Stimulated activated CD4-positive, alpha-beta T cell treated with anti-CD3 and anti-CD28 coated beads, Interleukin-12 subunit alpha, Interleukin-12 subunit beta, amount 100 ng/mL, for 48 hours (primary cell): ENCODE results near the gene DHRS13.
A peak's percentile ranks its signal among the peaks of the same experiment; 100 is the strongest.
"Not testable (repeated sequence)": the region's sequence is repeated elsewhere in the genome, so short reads cannot be mapped to it uniquely, and the experiment has no call there.

Source experiments
- DNase-seq, 3 donors: peaks; one replicate each; pipeline ENCODE4 v3.0.0-alpha.2; 2020; ENCODE audit warnings: low read depth in 2 of 3, low spot score in 1 of 3

The DHRS13 gene

DNA sequence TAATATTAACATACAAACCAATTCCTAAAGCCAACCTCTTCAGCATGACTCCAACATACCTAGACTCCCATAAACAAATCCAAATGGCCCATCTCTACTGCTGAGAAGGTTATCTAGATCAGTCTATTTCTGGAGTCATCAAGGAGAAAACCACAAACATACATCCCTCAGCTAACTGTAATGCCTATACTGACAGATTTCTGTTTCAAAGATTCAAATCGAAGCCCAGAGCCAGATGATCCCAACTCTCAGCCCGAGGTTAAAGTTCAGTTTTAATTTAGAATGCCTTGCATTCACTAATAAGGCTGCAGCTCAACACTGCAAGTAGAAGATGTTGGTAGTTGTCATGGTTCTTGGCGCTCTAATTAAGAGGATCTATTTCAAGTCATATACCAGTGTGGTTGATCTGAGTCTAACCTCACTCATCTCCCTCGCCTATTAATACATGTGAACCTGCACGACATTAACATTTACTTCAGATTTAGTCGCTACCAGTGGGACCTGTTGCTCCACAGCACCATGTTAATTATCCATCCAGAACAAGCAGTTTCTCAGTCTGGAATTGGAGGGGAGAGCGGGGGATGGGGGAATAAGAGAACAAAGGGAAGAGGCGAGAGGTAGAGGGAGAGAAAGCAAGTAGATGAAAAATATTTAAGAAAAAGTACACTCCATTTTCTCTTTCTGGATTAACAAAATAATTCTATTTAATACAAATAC is 33.0 kb upstream of the DHRS13 start:
- DNase-seq: no peak

DNA sequence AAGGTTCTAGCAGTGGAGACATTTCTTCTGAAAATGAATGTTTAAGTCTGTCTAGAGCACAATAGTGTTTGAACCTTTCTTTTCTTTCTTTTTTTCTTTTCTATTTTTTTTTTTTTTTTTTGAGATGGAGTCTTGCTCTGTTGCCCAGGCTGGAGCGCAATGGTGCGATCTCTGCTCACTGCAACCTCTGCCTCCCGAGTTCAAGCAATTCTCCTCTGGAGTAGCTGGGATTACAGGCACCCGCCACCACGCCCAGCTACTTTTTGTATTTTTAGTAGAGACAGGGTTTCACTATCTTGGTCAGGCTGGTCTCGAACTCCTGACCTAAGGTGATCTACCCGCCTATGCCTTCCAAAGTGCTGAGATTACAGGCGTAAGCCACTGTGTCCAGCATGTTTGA is 31.6 kb upstream of the DHRS13 start:
- DNase-seq: not testable (repeated sequence)

DNA sequence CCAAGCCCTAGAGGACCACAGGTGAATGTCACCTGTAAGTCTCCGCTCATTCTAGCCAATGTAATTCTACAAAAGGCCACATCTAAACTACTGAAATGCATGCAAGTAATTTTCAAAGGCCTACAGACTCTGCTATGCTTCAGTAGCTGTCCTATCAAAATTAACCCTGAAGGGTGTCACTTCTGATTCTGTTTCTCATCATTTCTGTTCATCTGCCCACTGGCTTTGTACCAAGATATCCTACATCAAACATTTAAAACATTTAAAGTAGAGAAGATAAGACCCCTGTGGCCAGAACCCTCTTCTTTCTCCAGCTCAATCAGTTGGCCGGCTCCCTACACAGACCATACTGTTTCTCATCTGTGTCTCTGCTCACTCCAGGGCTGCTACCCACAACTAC is 26.9 kb upstream of the DHRS13 start:
- no peak for DNase-seq

DNA sequence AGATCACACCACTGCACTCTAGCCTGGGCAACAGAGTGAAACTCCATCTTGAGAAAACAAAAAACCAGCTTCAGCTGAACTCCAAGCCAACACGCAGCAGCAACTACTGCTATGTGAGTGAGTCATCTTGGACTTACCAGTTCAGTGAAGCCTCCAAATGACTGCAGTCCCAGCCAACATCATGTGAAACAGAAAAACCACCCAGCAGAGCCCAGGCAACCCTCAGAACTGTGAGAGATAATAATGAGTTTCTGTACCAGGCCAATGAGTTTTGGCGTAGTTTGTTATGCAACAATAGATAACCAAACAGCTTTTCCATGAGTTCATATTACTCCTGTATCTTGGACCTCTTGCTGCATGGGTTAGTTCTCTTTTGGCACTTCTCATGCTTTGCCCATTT is 25.2 kb upstream of the DHRS13 start:
- peak in 2 of 3 donors; percentile 10 to 29 for DNase-seq

DNA sequence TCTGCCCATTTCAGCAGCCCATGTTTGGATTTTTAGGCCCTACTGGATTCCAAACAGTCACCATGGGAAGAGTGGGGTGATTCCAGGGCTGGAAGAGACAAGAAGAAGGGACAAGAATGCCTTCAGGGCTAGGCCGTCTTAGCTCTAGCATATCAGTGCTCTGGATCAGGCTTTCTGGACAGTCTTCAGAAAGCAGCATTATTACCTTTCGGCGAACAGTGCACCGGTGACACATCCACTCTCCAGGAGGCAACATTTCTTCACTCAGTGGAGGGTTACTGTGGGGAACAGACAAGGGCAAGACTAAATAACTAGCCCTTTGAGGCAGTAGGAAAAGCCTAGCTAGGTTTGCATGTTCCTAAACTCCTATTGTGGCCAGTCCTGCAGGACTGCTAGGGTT is 23.9 kb upstream of the DHRS13 start:
- DNase-seq: no peak

DNA sequence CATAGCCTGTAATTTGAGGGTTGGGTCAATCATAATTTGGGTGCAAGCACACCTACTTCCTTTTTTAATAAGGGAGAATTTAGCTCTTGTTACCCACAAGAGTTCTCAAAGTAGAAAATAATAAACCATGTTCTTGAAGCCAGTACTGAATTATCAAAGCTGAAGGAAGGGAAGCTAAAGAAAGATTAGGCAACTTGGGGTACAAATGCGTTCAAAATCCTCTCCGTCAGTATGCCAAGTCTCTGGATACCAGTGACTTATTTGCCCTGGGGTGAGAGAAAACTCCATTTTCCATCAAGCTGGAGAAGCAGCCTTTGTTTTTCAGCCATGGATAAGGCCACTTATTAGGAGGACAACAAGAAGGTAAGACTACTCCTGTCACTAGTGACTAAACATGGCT is 23.5 kb upstream of the DHRS13 start:
- DNase-seq: no peak

DNA sequence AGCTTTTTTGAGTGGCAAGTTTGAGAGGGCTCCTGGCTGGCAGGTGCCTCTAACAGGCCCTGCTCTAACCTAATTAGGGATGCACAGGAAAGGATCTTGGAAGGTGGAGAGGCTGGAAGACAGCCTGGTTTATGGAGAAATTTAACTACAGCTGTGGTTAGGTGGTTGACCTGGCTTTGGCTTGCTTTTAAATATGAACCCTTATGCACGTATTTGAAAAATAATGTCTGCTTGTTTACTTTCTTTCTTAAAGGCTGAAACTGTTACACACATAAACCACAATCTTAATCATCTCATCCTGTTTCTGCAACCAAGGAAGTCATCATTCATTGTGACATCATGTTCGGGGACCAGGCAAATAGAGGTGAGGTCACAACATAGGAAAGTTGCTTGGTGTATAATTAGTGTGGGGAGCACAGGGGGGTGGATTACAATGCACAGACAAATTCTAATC is 23.1 kb upstream of the DHRS13 start:
- DNase-seq: peak in 1 of 3 donors; percentile 13

DNA sequence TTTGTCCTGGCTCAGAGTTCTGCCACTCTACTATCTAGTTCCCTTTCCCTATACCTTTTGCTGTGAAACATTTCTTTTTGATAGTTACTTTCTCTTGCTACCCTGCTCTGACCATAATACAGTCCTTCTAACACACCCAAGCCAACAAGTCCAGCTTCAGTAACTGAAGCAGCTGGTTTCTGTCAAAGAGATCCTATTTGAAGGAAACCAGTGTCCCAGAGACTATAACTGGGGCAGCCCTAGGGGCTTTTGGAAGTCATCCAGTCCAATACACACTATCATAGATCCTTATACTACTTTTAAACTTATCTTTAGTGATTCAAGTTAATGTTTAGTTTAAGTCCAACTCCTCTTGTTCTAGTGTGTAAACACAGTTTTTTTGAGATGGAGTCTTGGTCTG is 17.3 kb upstream of the DHRS13 start:
- DNase-seq: no peak

DNA sequence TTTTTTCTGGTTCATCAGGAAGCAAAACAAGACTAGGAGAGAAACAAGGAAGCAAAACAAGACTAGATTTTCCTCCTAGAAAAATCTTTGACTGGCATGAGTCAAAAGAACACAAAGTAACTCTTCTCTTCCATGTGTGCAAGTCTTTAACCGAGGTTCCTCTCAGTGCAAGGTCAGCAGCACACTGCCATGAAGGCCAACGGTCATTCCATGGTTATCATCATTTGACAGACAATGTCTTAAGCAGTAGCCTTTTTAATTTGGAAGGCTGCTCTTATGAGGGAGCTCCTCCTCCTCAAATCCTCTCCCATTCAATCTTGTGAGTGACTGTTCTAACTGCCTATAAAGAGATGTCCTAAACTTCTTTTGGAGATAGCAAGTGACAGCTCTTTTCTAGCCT is 15.4 kb upstream of the DHRS13 start:
- DNase-seq: no peak

DNA sequence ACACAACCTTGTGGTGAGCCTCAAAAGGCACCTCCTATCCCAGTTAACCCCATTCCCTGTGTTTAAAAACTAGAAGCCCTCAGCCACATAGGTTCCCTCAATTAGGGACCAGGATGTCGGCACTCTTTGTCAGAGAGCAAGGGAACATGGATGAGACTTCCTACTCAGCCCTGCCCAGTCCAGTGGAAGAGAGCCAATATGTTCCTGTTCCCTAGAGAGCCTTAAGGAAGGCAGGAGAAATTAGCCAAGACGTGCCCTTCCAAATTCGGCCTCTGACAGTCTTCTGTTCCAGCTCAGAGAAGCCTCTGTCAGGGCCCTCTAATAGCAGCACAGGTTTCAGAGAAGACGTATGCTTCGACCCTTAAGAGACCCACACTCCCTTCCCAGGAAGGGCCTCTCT is 14.6 kb upstream of the DHRS13 start:
- no peak for DNase-seq

DNA sequence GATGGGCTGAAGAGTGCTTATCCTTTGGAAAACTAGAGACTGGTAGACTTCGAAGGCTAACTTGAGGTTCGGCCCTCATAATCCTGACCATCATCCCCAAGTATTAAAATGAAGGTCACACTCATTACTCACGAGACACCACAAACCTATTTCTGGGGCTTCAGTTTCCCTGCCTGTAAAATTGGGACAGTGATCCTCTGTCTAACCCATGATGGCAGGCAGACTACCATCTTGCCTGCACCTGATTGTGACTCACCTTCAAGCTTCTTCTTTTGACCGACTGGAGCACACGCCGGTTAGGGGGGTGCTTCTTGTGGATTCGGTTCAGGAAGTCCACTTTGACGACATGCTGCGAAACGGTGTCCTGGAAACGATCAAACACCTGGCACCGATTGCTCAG is 14.2 kb upstream of the DHRS13 start:
- no peak for DNase-seq

DNA sequence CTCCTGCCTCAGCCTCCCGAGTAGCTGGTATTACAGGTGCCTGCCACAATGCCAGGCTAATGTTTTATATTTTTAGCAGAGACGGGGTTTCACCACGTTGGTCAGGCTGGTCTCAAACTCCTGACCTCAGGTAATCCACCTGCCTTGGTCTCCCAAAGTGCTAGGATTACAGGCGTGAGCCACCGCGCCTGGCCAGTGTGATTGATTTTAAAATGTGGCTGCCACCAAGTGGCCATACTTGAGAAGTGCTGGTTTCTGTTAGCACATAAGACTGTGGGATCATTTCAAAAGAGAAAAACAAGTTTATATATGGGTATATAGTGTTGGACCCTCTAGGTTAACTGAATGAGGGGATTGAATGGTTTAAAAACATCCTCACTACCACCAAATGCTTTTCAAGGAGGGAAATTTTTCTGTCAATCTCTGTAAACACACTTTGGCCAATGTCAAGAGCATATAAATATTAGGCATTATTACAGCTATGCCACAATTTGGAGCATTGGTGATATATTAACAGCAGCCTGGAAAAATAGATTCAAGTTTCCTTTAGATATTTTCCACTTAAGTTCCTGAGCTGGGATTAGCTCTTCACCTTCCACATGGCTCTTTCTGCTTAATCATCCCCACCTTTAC is 13.5 kb upstream of the DHRS13 start:
- no peak for DNase-seq

DNA sequence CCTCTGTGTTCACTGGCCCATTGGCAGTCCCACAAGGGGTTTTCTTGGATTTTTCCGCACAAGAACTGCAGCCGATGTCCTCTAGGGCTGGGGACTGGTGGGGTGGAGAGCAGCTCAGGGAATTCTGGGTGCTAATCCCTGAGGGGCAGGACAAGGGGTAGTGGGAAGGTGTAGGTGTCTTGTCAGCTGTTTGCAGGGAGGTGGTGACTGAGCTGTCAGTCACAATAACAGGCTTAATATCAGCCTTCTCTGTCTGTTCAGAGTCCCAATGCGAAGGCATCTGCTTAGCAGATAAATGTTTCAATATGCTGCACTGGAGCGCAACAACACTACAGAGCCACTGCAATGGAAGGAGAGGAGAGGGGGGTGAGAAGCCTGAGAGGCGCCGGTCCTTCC is 10.1 kb upstream of the DHRS13 start:
- DNase-seq: no peak

DNA sequence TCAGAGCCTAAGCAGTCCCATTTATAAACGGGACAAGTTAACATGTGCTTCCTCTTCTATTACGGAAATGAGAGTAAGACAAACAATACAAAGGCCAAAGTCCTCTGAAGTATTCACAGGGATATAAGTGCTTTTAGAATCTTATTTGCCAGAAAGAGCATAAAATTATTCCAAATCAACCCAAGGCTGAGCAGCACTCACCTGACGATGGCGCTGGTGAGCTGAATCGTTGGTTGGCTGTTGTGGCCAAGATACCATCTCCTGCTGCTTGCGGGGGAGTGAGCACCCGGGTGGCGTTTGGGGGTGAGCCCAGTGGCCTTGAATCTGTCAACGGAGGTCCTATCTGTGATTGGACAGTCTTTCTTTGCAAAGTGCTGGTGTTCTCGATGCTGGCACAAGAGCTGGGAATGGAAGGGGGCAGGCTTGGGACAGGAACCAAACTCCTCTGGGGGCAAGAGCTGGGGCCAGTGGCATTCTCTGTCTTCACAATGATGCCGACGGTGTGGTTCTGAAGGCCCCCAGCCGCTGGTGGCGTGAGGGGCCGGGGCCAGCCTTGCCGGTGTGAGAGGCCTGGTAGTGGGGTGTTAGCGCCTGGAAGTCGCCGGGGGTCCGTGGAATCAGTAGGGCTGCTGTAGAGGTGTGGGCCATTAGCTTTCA is 9.5 kb upstream of the DHRS13 start:
- no peak for DNase-seq

DNA sequence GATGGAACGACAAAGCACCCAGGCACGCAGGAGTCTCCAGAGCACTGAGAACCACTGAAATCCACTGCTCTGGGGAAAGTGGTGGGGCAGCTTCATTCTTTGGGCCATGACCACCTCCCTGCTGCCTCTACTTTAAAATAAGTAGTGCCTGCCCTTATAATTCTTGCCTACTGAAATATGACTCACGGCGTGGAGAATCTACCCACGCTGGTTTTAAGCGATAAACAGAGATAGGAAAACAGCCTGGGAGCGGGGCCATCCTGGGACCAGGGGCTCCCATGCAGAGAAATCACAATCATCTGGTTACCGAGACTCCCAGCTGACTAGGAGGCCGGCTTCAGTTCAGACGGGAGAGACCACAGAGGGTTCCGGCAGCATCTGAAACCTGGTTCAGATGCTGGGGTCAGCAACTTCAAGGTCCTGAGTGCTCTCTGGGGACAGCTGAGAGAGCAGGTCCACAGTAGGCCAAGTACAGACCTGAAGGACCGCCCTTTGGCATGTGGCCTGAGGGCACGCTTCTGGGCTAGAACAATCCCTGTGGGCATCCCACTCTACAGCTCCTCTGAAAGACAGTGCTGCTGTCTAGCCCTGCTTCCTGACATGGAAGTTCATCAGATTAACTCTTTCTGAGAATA is 8.6 kb upstream of the DHRS13 start:
- no peak for DNase-seq

DNA sequence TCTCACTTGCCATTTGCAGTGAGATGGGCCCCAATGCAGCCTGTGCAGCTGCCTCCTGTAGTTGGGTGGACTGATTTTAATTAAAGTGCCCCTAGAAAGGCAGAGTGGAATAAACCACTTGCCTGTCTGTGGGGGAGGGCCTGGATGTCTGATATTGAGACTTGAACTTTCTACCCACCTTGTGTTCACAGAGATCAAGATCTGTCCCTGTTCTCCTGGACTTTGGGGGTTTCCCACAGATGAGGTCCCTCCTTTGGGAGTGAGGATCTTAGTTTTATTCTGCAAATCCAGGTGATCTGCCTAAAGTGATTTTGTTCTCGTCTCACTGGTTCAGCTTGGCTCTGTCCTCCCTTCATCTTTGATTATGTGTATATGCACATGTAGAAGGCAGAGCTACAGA is 7.7 kb upstream of the DHRS13 start:
- no peak for DNase-seq

DNA sequence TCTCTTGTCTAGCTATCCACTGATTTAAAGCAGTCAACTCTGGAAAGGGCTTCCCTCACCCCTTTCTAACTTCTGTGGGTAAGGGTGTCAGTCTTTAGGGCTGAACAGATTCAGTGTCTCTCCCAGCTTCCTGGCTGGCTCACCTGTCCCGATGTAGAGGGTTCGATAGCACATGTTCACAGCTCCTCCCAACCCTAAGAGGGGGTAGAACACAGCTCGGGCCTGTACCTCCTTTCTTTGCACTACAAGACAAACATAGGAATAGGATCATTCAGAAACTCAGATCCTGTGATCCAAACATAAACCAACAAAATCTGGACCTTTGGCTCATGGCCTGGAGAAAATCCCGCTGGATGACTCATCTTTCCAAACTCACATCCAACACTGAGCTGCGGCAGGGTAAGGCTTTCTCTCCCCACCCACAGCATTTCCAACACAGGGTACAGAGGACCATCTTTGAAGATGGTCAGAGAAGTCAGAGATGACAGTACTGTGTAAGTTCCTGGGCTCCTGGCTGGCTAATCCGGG is 5.8 kb upstream of the DHRS13 start:
- DNase-seq: no peak

DNA sequence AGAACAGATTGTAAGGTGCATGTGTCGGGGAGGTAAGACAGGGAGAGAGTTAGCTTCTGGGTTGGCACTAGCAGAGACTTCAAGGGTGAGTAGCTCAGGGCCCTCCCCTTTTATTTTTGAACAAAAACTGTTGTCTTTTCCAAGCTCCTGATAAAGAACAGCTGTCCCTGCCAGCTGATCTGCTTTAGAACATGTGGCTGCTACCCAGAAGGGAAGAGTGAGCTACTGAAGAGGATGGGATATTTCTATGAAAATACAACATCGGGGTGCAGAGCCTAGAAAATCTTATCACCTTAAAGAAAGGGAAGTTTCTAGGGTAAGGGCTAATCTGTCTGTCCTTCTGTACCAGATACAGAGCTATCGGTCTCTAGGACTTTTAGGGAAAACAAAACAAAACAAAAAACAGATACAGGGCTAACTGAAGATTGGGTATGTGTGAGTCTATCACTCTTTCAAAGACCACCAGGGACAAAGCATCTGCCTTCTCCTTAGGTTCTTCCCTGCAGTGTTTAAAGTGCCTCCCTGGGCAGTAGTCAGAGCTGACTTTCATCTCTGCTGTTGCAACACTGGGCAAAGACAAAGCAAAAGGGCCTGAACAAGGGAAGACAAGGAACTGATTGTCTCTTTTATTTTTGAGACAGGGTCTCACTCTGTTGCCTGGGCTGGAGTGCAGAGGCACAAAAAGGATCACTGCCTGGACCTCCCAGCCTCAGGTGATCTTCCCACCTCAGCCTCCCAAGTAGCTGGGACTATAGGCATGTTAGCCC is 5.0 kb upstream of the DHRS13 start:
- no peak for DNase-seq

DNA sequence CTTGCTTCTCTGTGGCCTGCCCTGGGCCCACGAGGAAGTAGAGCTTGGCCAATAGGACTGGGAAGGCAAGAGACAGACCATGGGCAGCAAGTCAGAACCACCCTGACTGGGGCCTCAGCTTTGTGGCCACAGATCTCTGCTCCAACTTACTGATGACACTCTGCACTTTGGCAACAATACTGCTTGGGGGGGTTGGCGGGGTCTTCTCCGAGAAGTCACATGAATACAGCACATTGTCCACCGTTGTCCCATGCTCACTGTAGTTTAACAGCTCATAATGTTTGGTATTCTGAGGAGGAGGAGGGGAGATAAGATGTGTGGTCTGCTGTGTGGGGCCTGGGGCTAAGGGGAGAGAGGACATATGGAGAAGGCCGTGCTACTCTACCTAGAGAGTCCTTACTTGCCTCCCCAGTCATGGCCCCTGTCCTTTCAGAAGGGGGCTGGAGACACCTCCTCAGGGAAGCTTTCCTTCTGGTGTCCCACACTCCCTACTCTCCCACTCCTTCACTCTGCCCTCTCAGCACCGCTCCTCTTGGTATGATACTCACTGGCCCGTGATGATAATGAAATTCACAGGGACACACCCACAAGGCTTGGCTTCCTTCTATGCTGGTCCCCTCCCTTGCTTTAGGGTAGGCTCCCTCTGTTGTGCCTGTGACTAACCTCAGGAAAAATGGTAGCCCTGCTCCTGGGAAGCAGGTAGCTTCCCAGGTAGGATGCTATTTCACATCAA is 4.0 kb upstream of the DHRS13 start:
- no peak for DNase-seq

DNA sequence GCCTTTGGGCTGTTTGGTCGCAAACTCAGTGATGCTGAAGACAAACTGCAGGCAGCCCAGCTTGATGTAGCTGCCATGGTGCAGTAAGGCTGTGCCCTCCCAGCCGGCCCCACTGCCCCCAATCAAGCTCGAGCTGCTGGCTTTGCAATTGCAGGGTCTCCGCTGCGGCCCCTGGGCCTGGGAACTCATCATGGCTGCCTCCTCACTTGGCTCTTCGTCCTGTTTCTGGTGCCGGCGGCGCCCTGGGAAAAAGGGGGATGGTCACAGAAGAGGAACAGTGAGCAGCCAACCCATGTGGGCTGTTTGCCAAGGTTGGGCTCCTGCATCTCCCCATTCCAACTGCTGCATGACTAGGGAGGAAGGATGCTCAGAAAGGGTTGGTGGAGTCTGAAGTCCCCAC is 3.4 kb upstream of the DHRS13 start:
- DNase-seq: no peak
